Activated CD4-positive, alpha-beta T cell treated with anti-CD3 and anti-CD28 coated beads, Interleukin-2, Interleukin-6, amounts not matched to agents 100 ng/mL and 50 ng/mL, durations not matched to agents 16 hours and 8 hours (primary cell): ENCODE results near the gene COQ8A.
"Not testable (repeated sequence)": the region's sequence is repeated elsewhere in the genome, so short reads cannot be mapped to it uniquely, and the experiment has no call there.

Experiments used
- DNase-seq: peaks from one replicate; pipeline ENCODE4 v3.0.0-alpha.2; 2020

COQ8A gene

GRCh38 chr1:226953175-226953800 lies 13.2 kb downstream of the COQ8A start:
- no peak for DNase-seq

- DNase-seq = no peak
Measured at GRCh38 chr1:226954337-226954736, 14.2 kb downstream of the COQ8A start.

- DNase-seq = no peak
Measured at GRCh38 chr1:226954777-226955176, 14.7 kb downstream of the COQ8A start.

GRCh38 chr1:226955857-226956256 lies 15.8 kb downstream of the COQ8A start:
- DNase-seq = not testable (repeated sequence)

- DNase-seq = no peak
Measured at GRCh38 chr1:226956942-226957713, 17.0 kb downstream of the COQ8A start.

- no peak for DNase-seq
Measured at GRCh38 chr1:226957714-226958113, 17.6 kb downstream of the COQ8A start.

GRCh38 chr1:226958300-226958699 lies 18.2 kb downstream of the COQ8A start:
- DNase-seq = no peak

GRCh38 chr1:226960256-226960655 lies 20.2 kb downstream of the COQ8A start:
- DNase-seq = no peak

GRCh38 chr1:226960944-226961765 lies 21.1 kb downstream of the COQ8A start:
- no peak for DNase-seq

- no peak for DNase-seq
Measured at GRCh38 chr1:226962421-226963391, 22.6 kb downstream of the COQ8A start.

GRCh38 chr1:226964068-226964425 lies 24.0 kb downstream of the COQ8A start:
- DNase-seq = no peak

GRCh38 chr1:226964611-226965486 lies 24.8 kb downstream of the COQ8A start:
- DNase-seq = no peak

GRCh38 chr1:226965581-226966440 lies 25.7 kb downstream of the COQ8A start:
- no peak for DNase-seq

- no peak for DNase-seq
Measured at GRCh38 chr1:226966683-226967082, 26.6 kb downstream of the COQ8A start.

GRCh38 chr1:226967665-226968064 lies 27.6 kb downstream of the COQ8A start:
- DNase-seq = no peak

GRCh38 chr1:226971765-226972164 lies 31.7 kb downstream of the COQ8A start:
- no peak for DNase-seq

GRCh38 chr1:226972931-226973330 lies 32.8 kb downstream of the COQ8A start:
- DNase-seq = no peak

GRCh38 chr1:226973371-226973897 lies 33.3 kb downstream of the COQ8A start:
- no peak for DNase-seq

- no peak for DNase-seq
Measured at GRCh38 chr1:226973898-226974543, 33.9 kb downstream of the COQ8A start.
